CD14-positive monocyte (primary cell): ENCODE measurements around the gene NRXN3. TPM values are rescaled to one million over a fixed set of nuclear protein-coding genes. Genes with fewer than 3 reads are reported as not detected.

Source experiments
- DNase-seq, 3 donors: peaks; one replicate each; pipeline ENCODE4 v3.0.0-alpha.2; 2011 to 2022
- H2AFZ ChIP-seq: 2 replicates; pipeline ENCODE4 v1.6.0; 2012; ENCODE audit warnings: mild to moderate bottlenecking, low read depth, low read length, inconsistent platforms; ENCODE audit not compliant: insufficient read depth, poor library complexity, severe bottlenecking
- H3K27ac ChIP-seq, 2 donors: 1 replicate in 1 of 2; 2 replicates in 1 of 2; pipeline ENCODE4 v1.5.1; 2012 to 2013; ENCODE audit warnings: low read length in 2 of 2, control low read depth in 1 of 2, inconsistent platforms in 1 of 2, low read depth in 1 of 2, mild to moderate bottlenecking in 1 of 2
- H3K27me3 ChIP-seq, 2 donors: one replicate each; pipeline versions ENCODE4 v1.6.0 to v1.6.1; 2011 to 2013; ENCODE audit warnings: low read length in 2 of 2; ENCODE audit not compliant: control insufficient read depth in 2 of 2, insufficient read depth in 2 of 2
- H3K36me3 ChIP-seq, 2 donors: replicated peaks in 1 of 2; 1 replicate in 1 of 2; 2 replicates in 1 of 2; pipeline versions ENCODE4 v1.5.1 to v1.6.1; 2012 to 2013; ENCODE audit warnings: low read length in 2 of 2, control low read depth in 1 of 2, inconsistent platforms in 1 of 2, mild to moderate bottlenecking in 1 of 2; ENCODE audit not compliant: insufficient read depth in 2 of 2, control insufficient read depth in 1 of 2
- H3K4me1 ChIP-seq, 2 donors: 1 replicate in 1 of 2; 2 replicates in 1 of 2; pipeline versions ENCODE4 v1.5.1 to v1.6.1; 2012 to 2013; ENCODE audit warnings: low read length in 2 of 2, control low read depth in 1 of 2, inconsistent platforms in 1 of 2, mild to moderate bottlenecking in 1 of 2, moderate library complexity in 1 of 2; ENCODE audit not compliant: insufficient read depth in 2 of 2, control insufficient read depth in 1 of 2
- H3K4me2 ChIP-seq: replicated peaks from 2 replicates; pipeline ENCODE3; 2012; ENCODE audit warnings: low read length, moderate library complexity, mild to moderate bottlenecking; ENCODE audit not compliant: poor library complexity, severe bottlenecking; ENCODE audit errors: extremely low read depth
- H3K4me3 ChIP-seq, 3 experiments: fragments of 200-600 bp in 1 of 3; sonication (generic) in 1 of 3; replicated peaks in 1 of 3; 1 replicate in 2 of 3; 2 replicates in 1 of 3; pipeline ENCODE4 v1.5.1; 2011 to 2013; ENCODE audit warnings: low read length in 3 of 3, mild to moderate bottlenecking in 3 of 3, control low read depth in 2 of 3, low read depth in 2 of 3, inconsistent platforms in 1 of 3, moderate library complexity in 1 of 3
- H3K79me2 ChIP-seq: 2 replicates; pipeline ENCODE4 v1.6.0; 2012; ENCODE audit warnings: mild to moderate bottlenecking, control low read depth, inconsistent platforms, low read length, moderate library complexity; ENCODE audit not compliant: insufficient read depth
- H3K9ac ChIP-seq: 2 replicates; pipeline ENCODE4 v1.6.0; 2017; ENCODE audit warnings: low read length, mild to moderate bottlenecking; ENCODE audit not compliant: insufficient read depth, poor library complexity, severe bottlenecking
- H3K9me3 ChIP-seq, 2 donors: replicated peaks in 1 of 2; 1 replicate in 1 of 2; 2 replicates in 1 of 2; pipeline versions ENCODE4 v1.5.1 to v1.6.1; 2012 to 2013; ENCODE audit warnings: low read length in 2 of 2, control low read depth in 1 of 2; ENCODE audit not compliant: control insufficient read depth in 1 of 2, insufficient read depth in 1 of 2
- H4K20me1 ChIP-seq: 2 replicates; pipeline ENCODE4 v1.6.0; 2012; ENCODE audit warnings: mild to moderate bottlenecking, low read length, control low read depth, moderate library complexity; ENCODE audit not compliant: insufficient read depth
- H3K27ac Mint-ChIP-seq, 7 donors: one replicate each; pipeline ENCODE4 v1.8.0; 2020; ENCODE audit warnings: mild to moderate bottlenecking in 7 of 7, mixed read lengths in 7 of 7, moderate library complexity in 6 of 7, inconsistent platforms in 2 of 7
- H3K27me3 Mint-ChIP-seq, 3 donors: one replicate each; pipeline ENCODE4 v1.8.0; 2021 to 2022; ENCODE audit warnings: low read depth in 3 of 3, mild to moderate bottlenecking in 3 of 3, mixed read lengths in 3 of 3, moderate library complexity in 3 of 3, inconsistent platforms in 1 of 3
- H3K36me3 Mint-ChIP-seq, 2 donors: one replicate each; pipeline ENCODE4 v1.8.0; 2020; ENCODE audit warnings: mixed read lengths in 2 of 2, inconsistent platforms in 1 of 2, mild to moderate bottlenecking in 1 of 2
- H3K4me1 Mint-ChIP-seq: one replicate; pipeline ENCODE4 v1.8.0; 2020; ENCODE audit warnings: mild to moderate bottlenecking, mixed read lengths
- H3K4me3 Mint-ChIP-seq, 2 donors: one replicate each; pipeline ENCODE4 v1.8.0; 2020; ENCODE audit warnings: mild to moderate bottlenecking in 2 of 2, mixed read lengths in 2 of 2, moderate library complexity in 1 of 2
- H3K9me3 Mint-ChIP-seq, 7 donors: one replicate each; pipeline ENCODE4 v1.8.0; 2020 to 2022; ENCODE audit warnings: mixed read lengths in 7 of 7, mild to moderate bottlenecking in 6 of 7, moderate library complexity in 6 of 7, inconsistent platforms in 2 of 7
- CTCF ChIP-seq: fragments of 200-600 bp; IDR thresholded peaks from one replicate; pipeline ENCODE4 v1.8.0; 2022; ENCODE audit warnings: antibody characterized with exemption, mild to moderate bottlenecking
- WGBS: methylation state at CpG from one replicate; pipeline ENCODE4 v1.1.5; 2013; ENCODE audit warnings: missing lambda C conversion rate; ENCODE audit not compliant: insufficient coverage; 5-methylcytosine and 5-hydroxymethylcytosine counted together
- intact Hi-C, 2 donors: fragments of 100-400 bp; cut with micrococcal nuclease; formaldehyde crosslinking; loops; one replicate each; pipeline versions ENCODE4 v1.15.0 to v1.15.1; 2023
- polyA plus RNA-seq, 3 donors: library from polyadenylated mRNA; depleted of rRNA in 1 of 3; unstranded in 2 of 3; stranded (reverse) in 1 of 3; fragments of 300-500 nt in 2 of 3; fragments of >200 nt in 1 of 3; fragmentation: Illumina TruSeq in 2 of 3; gene quantifications; 1 replicate in 2 of 3; 2 replicates in 1 of 3; pipeline ENCODE4 v1.2.3, GENCODE V29; 2012 to 2021

Gene NRXN3
- polyA plus RNA-seq, 3 donors, result not detected

DNA sequence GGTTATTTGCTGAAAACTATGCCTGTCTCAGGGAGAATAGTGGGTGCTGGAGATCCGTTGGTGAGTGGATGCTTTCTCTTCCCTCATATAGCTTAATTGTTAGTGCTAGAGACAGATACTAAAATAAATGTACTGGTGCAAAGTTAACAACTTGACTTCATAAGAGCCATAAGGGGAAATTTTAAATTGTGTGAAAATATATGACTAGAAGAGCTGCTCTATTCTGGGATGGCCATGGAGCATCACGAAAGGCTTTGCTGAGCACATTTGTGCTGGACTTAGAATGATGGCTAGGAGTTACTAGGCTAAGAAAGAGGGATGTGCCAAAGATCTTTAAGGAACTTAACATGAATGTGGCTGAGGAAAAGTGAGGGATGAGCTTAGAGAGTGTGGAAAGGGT, 668.8 kb downstream of the NRXN3 start:
- no peaks in the 10 kb centered on the region for H3K79me2 ChIP-seq
- no peak overlapping the region for H2AFZ ChIP-seq
- no peaks in the 10 kb centered on the region for H3K4me1 ChIP-seq
- 87% methylated on average over 1 of the region's 2 CpGs for WGBS
- DNase-seq, result no peak
- H3K9ac ChIP-seq, result no peak overlapping the region
- no peaks in the 10 kb centered on the region for H3K9me3 ChIP-seq
- intact Hi-C loops, result no loop called here
- no peak overlapping the region for H3K27ac ChIP-seq
- Mint-ChIP-seq H3K4me3 (no peak overlapping the region), H3K4me1 (no peaks in the 10 kb centered on the region), H3K27ac (no peak overlapping the region), H3K36me3 (no peaks in the 10 kb centered on the region), H3K27me3 (peaks cover 0 to 2% (median 0%) of the 10 kb centered on the region in 3 donors), H3K9me3 (peaks cover 0 to 2% (median 0%) of the 10 kb centered on the region in 7 donors)
- H3K4me2 ChIP-seq, result no peak overlapping the region
- H3K4me3 ChIP-seq, result no peak overlapping the region
- TF ChIP-seq CTCF, result no peak
- H3K36me3 ChIP-seq, result no peaks in the 10 kb centered on the region
- no peaks in the 10 kb centered on the region for H3K27me3 ChIP-seq
- H4K20me1 ChIP-seq, result no peaks in the 10 kb centered on the region

DNA sequence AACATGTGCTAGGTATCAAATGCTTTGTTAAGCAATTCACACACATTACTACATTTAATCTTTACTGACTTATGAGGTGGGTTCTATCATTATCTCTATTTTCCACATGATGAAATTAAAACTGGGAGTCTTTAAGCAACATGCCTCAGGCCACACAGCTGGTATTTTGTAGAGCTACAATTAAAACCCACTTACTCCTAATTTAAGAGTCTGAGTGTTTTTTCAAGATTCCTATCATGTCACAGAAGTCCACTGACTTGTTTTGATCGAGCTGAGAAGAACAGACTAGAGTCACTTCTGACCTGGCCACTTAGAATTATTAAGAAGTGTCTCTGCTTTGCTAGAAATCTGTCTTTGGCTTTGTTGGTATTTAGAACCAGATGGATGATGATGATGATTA, 670.7 kb downstream of the NRXN3 start:
- no CpG with 5 or more reads among the region's 1 CpG for WGBS
- no peaks in the 10 kb centered on the region for H3K4me1 Mint-ChIP-seq

More for the DNA sequence above, 670.7 kb downstream of the NRXN3 start:
- DNase-seq, result no peak
- Histone ChIP-seq H3K27me3 (no peaks in the 10 kb centered on the region), H3K27ac (no peak overlapping the region), H3K79me2 (no peaks in the 10 kb centered on the region), H2AFZ (no peak overlapping the region), H3K9me3 (no peaks in the 10 kb centered on the region), H3K36me3 (no peaks in the 10 kb centered on the region), H3K4me1 (no peaks in the 10 kb centered on the region), H4K20me1 (no peaks in the 10 kb centered on the region), H3K9ac (no peak overlapping the region), H3K4me2 (no peak overlapping the region), H3K4me3 (no peak overlapping the region)
- intact Hi-C loops, result no loop called here
- Mint-ChIP-seq H3K36me3 (no peaks in the 10 kb centered on the region), H3K4me3 (no peak overlapping the region), H3K27me3 (no peaks in the 10 kb centered on the region), H3K9me3 (peaks cover 0 to 2% (median 0%) of the 10 kb centered on the region in 7 donors), H3K27ac (no peak overlapping the region)
- no peak for TF ChIP-seq CTCF
